Liver (tissue), 9 donors: ENCODE measurements around the gene SUCNR1. TPM values are rescaled to one million over a fixed set of nuclear protein-coding genes. Genes with fewer than 3 reads are reported as not detected.

Source experiments
- DNase-seq: peaks from one replicate; pipeline ENCODE4 v3.0.0-alpha.2; 2017; ENCODE audit warnings: low spot score
- H3K27ac ChIP-seq, 2 donors: one replicate each; pipeline ENCODE4 v1.7.0; 2013; ENCODE audit warnings: inconsistent platforms in 2 of 2, low read length in 2 of 2, control low read depth in 1 of 2, low read depth in 1 of 2, mild to moderate bottlenecking in 1 of 2
- H3K27me3 ChIP-seq, 4 donors: one replicate each; pipeline versions ENCODE4 v1.6.1 to v1.7.0; 2013; ENCODE audit warnings: low read length in 3 of 4, inconsistent platforms in 1 of 4, mild to moderate bottlenecking in 1 of 4, moderate library complexity in 1 of 4; ENCODE audit not compliant: control insufficient read depth in 4 of 4, insufficient read depth in 4 of 4
- H3K36me3 ChIP-seq, 4 donors: one replicate each; pipeline versions ENCODE4 v1.6.1 to v1.7.0; 2013; ENCODE audit warnings: low read length in 3 of 4, mild to moderate bottlenecking in 3 of 4, low read depth in 1 of 4, moderate library complexity in 1 of 4; ENCODE audit not compliant: control insufficient read depth in 4 of 4, insufficient read depth in 3 of 4
- H3K4me1 ChIP-seq, 4 donors: one replicate each; pipeline versions ENCODE4 v1.6.1 to v1.7.0; 2013; ENCODE audit warnings: low read length in 3 of 4, mild to moderate bottlenecking in 3 of 4, moderate library complexity in 1 of 4; ENCODE audit not compliant: control insufficient read depth in 4 of 4, insufficient read depth in 4 of 4
- H3K4me3 ChIP-seq, 3 donors: one replicate each; pipeline versions ENCODE4 v1.6.1 to v1.7.0; 2013; ENCODE audit warnings: low read length in 3 of 3, control low read depth in 1 of 3, low read depth in 1 of 3, mild to moderate bottlenecking in 1 of 3
- H3K9ac ChIP-seq, 2 donors: one replicate each; pipeline ENCODE4 v1.7.0; 2013; ENCODE audit warnings: low read length in 2 of 2, mild to moderate bottlenecking in 2 of 2, moderate library complexity in 2 of 2, control low read depth in 1 of 2, low read depth in 1 of 2
- H3K9me3 ChIP-seq, 4 donors: one replicate each; pipeline versions ENCODE4 v1.6.1 to v1.7.0; 2013; ENCODE audit warnings: low read length in 3 of 4; ENCODE audit not compliant: control insufficient read depth in 4 of 4
- EGR1 ChIP-seq, 2 donors: IDR thresholded peaks; 2 replicates each; pipeline ENCODE4 v1.6.1; 2016 to 2018; ENCODE audit warnings: antibody characterized with exemption in 2 of 2, low read depth in 2 of 2
- FOXA1 ChIP-seq: IDR thresholded peaks from 2 replicates; pipeline ENCODE4 v1.6.1; 2016; ENCODE audit warnings: antibody characterized with exemption
- FOXA2 ChIP-seq: IDR thresholded peaks from 2 replicates; pipeline ENCODE4 v1.6.1; 2016; ENCODE audit warnings: antibody characterized with exemption
- GABPA ChIP-seq, 2 donors: IDR thresholded peaks in 1 of 2; conservative IDR thresholded peaks in 1 of 2; 2 replicates each; pipeline ENCODE4 v1.6.1; 2016; ENCODE audit warnings: antibody characterized with exemption in 2 of 2, mild to moderate bottlenecking in 1 of 2, moderate library complexity in 1 of 2
- HNF4G ChIP-seq: IDR thresholded peaks from 2 replicates; pipeline ENCODE4 v1.6.1; 2016; ENCODE audit warnings: antibody characterized with exemption
- JUND ChIP-seq, 2 donors: IDR thresholded peaks; 2 replicates each; pipeline ENCODE4 v1.6.1; 2016; ENCODE audit warnings: antibody characterized with exemption in 2 of 2
- MAX ChIP-seq: IDR thresholded peaks from 2 replicates; pipeline ENCODE4 v1.6.1; 2016; ENCODE audit warnings: antibody characterized with exemption
- NR2F2 ChIP-seq: IDR thresholded peaks from 2 replicates; pipeline ENCODE4 v1.6.1; 2016; ENCODE audit warnings: antibody characterized with exemption
- RAD21 ChIP-seq, 2 donors: IDR thresholded peaks; 2 replicates each; pipeline ENCODE4 v1.6.1; 2016; ENCODE audit warnings: antibody characterized with exemption in 2 of 2, mild to moderate bottlenecking in 2 of 2
- REST ChIP-seq: IDR thresholded peaks from 2 replicates; pipeline ENCODE4 v1.6.1; 2016; ENCODE audit warnings: antibody characterized with exemption, mild to moderate bottlenecking
- RXRA ChIP-seq, 2 donors: IDR thresholded peaks; 2 replicates each; pipeline ENCODE4 v1.6.1; 2017 to 2018; ENCODE audit warnings: antibody characterized with exemption in 2 of 2, mild to moderate bottlenecking in 1 of 2
- SP1 ChIP-seq: IDR thresholded peaks from 2 replicates; pipeline ENCODE4 v1.6.1; 2018; ENCODE audit warnings: antibody characterized with exemption, mild to moderate bottlenecking
- TAF1 ChIP-seq: conservative IDR thresholded peaks from 2 replicates; pipeline ENCODE4 v1.6.1; 2016; ENCODE audit warnings: antibody characterized with exemption, mild to moderate bottlenecking
- YY1 ChIP-seq: IDR thresholded peaks from 2 replicates; pipeline ENCODE4 v1.6.1; 2016; ENCODE audit warnings: antibody characterized with exemption, mild to moderate bottlenecking
- WGBS: extraction: QIAGEN DNeasy Blood & Tissue Kit; methylation state at CpG from one replicate; pipeline ENCODE4 v1.1.7; 2013; 5-methylcytosine and 5-hydroxymethylcytosine counted together
- polyA plus RNA-seq, 2 donors: library from polyadenylated mRNA; stranded (reverse) in 1 of 2; unstranded in 1 of 2; fragments of 200-250 nt in 1 of 2; fragments of >200 nt in 1 of 2; fragmentation: Nextera tagmentation in 1 of 2; extraction: Ambion mirVana in 1 of 2; gene quantifications; one replicate each; pipeline versions ENCODE4 v1.2.1 to v1.2.3, GENCODE V29; 2013 to 2015
- total RNA-seq, 2 donors: library from RNA; depleted of rRNA; stranded (reverse); fragments of >200 nt; gene quantifications; one replicate each; pipeline ENCODE4 v1.2.3, GENCODE V29; 2014
- TF ChIP-seq, protein P1 (sequence below): fragments of 150-350 bp; IDR thresholded peaks from 2 replicates; pipeline ENCODE4 v1.5.1; 2017; ENCODE audit warnings: improper control_type of control experiment, low read depth, low read length; ENCODE audit not compliant: missing input control
- TF ChIP-seq, protein P2 (sequence below): IDR thresholded peaks from 2 replicates; pipeline ENCODE4 v1.6.1; 2016; ENCODE audit warnings: antibody characterized with exemption
- donor health status: healthy.
- donor health status: healthy.
- donor health status: healthy.
- donor health status: healthy.
- donor health status: healthy.

SUCNR1 gene
- total and polyA plus RNA-seq, 4 donors, result 1.3 to 7.1 (median 3.5) TPM

DNA sequence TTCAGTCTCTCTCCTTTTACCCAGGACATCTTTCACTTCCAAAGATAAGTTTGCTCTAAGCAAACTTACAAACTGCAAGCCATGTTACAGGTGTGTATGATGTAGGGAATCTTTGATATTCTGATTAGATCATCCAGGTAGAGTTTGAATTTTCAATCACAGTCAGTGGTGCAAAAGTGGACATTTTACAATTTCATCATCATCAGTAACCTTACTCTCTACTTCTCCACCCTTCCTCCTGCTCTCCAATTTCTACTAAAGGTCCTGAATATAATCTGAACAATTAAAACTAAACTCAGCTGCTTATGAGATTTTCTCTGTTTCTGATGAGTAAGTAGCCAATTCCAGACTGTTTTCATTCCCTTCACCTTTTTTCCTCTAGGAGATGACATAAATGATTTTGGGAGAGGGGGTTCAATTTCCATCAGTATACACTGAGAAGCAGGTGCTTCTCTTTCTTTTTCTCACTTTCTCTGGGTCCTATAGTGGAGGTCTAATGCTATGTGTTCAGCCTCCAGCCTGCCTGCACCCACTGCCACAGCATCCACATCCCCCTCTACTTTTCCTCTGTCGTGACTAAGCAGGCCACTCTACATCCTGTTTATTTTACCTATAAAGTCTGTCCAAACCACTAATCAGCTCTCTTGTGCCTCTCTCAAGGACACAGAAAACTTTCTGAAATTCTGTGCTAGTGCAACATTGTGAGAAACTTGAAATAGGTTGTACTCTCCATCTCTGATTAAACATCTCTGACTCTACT, 27.6 kb downstream of the SUCNR1 start (continued):
- no peak for TF ChIP-seq REST

DNA sequence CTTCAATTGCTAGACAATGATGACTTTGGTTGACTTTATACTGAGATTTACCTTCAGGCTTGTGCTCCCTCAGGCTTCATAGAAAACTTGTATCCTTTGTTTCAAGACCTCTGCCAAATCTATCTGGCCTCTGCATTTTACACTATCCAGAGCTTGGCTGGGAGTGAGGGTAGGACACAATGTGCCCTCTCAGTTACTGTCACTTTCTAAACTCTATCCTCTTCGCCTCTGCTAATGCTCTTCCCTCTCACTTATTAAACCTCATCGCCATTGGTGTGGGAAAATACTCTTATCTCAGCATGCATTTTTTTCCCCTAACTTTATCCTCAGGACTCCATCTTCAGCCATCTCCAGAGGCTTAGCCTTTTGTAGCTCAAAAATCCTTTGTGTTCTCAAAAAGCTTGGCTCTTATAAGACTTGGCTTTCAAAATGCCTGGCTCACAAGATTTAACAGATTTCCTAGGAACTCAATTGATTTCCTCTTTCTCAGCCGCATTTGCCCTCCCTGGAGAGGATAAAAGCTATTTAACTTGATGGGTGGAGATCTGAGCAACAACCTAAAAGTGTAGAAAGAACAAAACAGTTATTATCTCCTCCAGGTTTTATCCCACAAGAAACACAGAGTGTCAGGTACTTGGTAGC, 28.3 kb downstream of the SUCNR1 start:
- Histone ChIP-seq H3K9ac (no peak overlapping the region), H3K36me3 (no peaks in the 10 kb centered on the region), H3K9me3 (no peaks in the 10 kb centered on the region), H3K27ac (no peak overlapping the region), H3K4me1 (peaks cover 0 to 3% (median 0%) of the 10 kb centered on the region in 4 donors), H3K4me3 (no peak overlapping the region), H3K27me3 (no peaks in the 10 kb centered on the region)
- WGBS, result 85% methylated on average over 3 of the region's 3 CpGs
- DNase-seq, result no peak
- TF ChIP-seq FOXA2, result no peak
- no peak for TF ChIP-seq GABPA (IDR thresholded peaks at IDR 0.05 in 1 of 2, conservative IDR thresholded peaks at IDR 0.05 in 1 of 2)
- TF ChIP-seq, protein P1, sequence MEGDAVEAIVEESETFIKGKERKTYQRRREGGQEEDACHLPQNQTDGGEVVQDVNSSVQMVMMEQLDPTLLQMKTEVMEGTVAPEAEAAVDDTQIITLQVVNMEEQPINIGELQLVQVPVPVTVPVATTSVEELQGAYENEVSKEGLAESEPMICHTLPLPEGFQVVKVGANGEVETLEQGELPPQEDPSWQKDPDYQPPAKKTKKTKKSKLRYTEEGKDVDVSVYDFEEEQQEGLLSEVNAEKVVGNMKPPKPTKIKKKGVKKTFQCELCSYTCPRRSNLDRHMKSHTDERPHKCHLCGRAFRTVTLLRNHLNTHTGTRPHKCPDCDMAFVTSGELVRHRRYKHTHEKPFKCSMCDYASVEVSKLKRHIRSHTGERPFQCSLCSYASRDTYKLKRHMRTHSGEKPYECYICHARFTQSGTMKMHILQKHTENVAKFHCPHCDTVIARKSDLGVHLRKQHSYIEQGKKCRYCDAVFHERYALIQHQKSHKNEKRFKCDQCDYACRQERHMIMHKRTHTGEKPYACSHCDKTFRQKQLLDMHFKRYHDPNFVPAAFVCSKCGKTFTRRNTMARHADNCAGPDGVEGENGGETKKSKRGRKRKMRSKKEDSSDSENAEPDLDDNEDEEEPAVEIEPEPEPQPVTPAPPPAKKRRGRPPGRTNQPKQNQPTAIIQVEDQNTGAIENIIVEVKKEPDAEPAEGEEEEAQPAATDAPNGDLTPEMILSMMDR, result no peak
- peak; percentile 28 for TF ChIP-seq NR2F2
- no peak for TF ChIP-seq EGR1 (IDR thresholded peaks at IDR 0.05; ENCODE audit: low read depth in 2 of 2)

- WGBS, result 58% methylated on average over 2 of the region's 2 CpGs
- H3K36me3 ChIP-seq, result no peaks in the 10 kb centered on the region
- no peaks in the 10 kb centered on the region for H3K27me3 ChIP-seq
- H3K4me1 ChIP-seq, result peaks cover 0 to 3% (median 0%) of the 10 kb centered on the region in 4 donors
- no peaks in the 10 kb centered on the region for H3K9me3 ChIP-seq
- H3K27ac ChIP-seq, result no peak overlapping the region
- H3K9ac ChIP-seq, result no peak overlapping the region
- no peak overlapping the region for H3K4me3 ChIP-seq
- TF ChIP-seq REST (no peak), YY1 (no peak), TAF1 (no peak), SP1 (no peak), RXRA (IDR thresholded peaks at IDR 0.05) (no peak), FOXA2 (no peak), NR2F2 (no peak), JUND (IDR thresholded peaks at IDR 0.05) (no peak), FOXA1 (no peak), MAX (no peak), RAD21 (IDR thresholded peaks at IDR 0.05) (no peak), GABPA (IDR thresholded peaks at IDR 0.05 in 1 of 2, conservative IDR thresholded peaks at IDR 0.05 in 1 of 2) (no peak), HNF4G (no peak), EGR1 (IDR thresholded peaks at IDR 0.05; ENCODE audit: low read depth in 2 of 2) (no peak)
- TF ChIP-seq, protein P1, result no peak
- TF ChIP-seq, protein P2, sequence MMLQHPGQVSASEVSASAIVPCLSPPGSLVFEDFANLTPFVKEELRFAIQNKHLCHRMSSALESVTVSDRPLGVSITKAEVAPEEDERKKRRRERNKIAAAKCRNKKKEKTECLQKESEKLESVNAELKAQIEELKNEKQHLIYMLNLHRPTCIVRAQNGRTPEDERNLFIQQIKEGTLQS, result no peak
- no peak for DNase-seq
These were observed 30.1 kb downstream of the SUCNR1 start for GRCh38 chr3:151903501-151903991.
